Mesothelial cell of epicardium (in vitro differentiated cells): Measurements from ENCODE around the gene TMEM147. TPM values are rescaled to one million over a fixed set of nuclear protein-coding genes. Genes with fewer than 3 reads are reported as not detected.

Experiments
- DNase-seq, 2 experiments: peaks; one replicate each; pipeline ENCODE4 v3.0.0; 2021; ENCODE audit warnings: low spot score in 2 of 2; ENCODE audit not compliant: unreplicated experiment in 2 of 2
- H3K27ac Mint-ChIP-seq: 2 replicates; pipeline ENCODE4 v1.8.0; 2021; ENCODE audit warnings: mixed read lengths
- H3K27me3 Mint-ChIP-seq: 2 replicates; pipeline ENCODE4 v1.8.0; 2021; ENCODE audit warnings: low read depth, mixed read lengths
- H3K36me3 Mint-ChIP-seq: 2 replicates; pipeline ENCODE4 v1.8.0; 2021; ENCODE audit warnings: mixed read lengths
- H3K4me1 Mint-ChIP-seq: 2 replicates; pipeline ENCODE4 v1.8.0; 2021; ENCODE audit warnings: mixed read lengths
- H3K4me3 Mint-ChIP-seq: 2 replicates; pipeline ENCODE4 v1.8.0; 2021; ENCODE audit warnings: mild to moderate bottlenecking, moderate library complexity, mixed read lengths
- H3K9me3 Mint-ChIP-seq: 2 replicates; pipeline ENCODE4 v1.8.0; 2021; ENCODE audit warnings: mixed read lengths
- total RNA-seq: library from RNA; stranded (reverse); gene quantifications from 3 replicates; pipeline ENCODE4 v1.2.1, GENCODE V29; 2021
- TF ChIP-seq, protein P1 (sequence below): fragments of 200-600 bp; sonication (generic); IDR thresholded peaks from one replicate; pipeline ENCODE4 v1.5.0; 2021; ENCODE audit warnings: antibody characterized with exemption; ENCODE audit not compliant: unreplicated experiment

Gene TMEM147
- total RNA-seq, 1 donor from 2014 or later, result 82.2 TPM

DNA sequence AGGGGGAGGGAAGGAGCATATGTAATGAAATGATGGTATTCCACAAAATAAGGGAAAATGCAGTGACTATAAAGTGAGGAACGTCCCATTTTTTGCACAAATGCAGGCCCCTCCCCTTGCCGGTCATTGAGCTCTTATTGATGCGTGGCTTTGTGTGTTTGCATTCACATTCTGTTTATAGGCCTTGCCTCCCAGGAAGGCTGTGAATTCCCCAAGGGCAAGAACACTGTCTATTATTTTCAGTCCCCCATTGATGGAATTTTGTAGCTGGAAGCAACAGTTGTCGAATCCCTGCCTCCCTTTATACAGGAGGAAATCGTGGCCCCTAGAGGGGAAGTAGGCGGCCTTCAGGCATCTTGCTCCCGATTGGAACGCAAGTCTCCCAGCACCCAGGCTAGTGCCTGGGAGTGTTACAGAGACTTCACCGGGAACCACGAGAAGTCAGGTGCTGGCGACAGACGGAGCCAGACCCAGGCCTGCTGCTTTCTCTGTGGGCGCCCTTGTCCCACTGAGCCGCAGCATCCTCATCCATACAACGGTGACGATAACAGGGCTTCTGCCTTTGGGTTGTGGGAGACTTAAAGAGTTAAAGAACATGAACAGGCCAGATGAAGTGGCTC lies 24.2 kb upstream of the TMEM147 start:
- TF ChIP-seq, protein P1, sequence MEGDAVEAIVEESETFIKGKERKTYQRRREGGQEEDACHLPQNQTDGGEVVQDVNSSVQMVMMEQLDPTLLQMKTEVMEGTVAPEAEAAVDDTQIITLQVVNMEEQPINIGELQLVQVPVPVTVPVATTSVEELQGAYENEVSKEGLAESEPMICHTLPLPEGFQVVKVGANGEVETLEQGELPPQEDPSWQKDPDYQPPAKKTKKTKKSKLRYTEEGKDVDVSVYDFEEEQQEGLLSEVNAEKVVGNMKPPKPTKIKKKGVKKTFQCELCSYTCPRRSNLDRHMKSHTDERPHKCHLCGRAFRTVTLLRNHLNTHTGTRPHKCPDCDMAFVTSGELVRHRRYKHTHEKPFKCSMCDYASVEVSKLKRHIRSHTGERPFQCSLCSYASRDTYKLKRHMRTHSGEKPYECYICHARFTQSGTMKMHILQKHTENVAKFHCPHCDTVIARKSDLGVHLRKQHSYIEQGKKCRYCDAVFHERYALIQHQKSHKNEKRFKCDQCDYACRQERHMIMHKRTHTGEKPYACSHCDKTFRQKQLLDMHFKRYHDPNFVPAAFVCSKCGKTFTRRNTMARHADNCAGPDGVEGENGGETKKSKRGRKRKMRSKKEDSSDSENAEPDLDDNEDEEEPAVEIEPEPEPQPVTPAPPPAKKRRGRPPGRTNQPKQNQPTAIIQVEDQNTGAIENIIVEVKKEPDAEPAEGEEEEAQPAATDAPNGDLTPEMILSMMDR, result no peak
- Mint-ChIP-seq H3K9me3 (no peaks in the 10 kb centered on the region), H3K27ac (no peak overlapping the region), H3K36me3 (no peaks in the 10 kb centered on the region), H3K4me1 (no peaks in the 10 kb centered on the region), H3K27me3 (peaks cover 24% of the 10 kb centered on the region), H3K4me3 (no peak overlapping the region)
- no peak for DNase-seq

DNA sequence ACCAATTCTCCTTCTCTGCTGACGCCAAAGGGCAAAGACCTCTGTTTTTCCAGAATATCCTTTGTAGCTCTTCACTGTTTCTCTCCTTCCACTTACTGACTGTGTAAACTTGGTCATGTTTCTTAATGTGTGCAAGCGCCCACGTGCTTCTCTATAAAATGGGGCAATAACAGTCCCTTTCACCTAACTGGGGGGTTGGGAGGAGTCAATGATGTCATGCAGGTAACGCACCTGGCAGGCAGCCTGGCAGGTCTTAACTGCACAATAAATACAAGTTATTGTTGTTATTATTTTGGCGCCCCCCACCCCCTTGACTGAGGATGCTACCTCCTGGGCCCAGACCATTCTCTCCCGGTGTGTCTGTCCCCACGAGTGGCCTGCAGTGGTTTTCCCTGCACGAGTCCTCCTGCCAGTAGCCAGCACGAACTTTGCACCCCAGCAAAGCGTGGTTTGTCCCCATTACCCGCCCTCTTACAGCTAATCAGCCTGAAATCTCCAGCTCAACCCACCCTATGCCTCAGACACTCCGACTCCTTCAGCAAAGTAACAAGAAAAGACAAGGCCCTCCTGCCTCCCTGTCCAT lies 22.6 kb upstream of the TMEM147 start:
- Mint-ChIP-seq H3K27me3 (peaks cover 30% of the 10 kb centered on the region), H3K36me3 (no peaks in the 10 kb centered on the region), H3K4me3 (no peak overlapping the region), H3K4me1 (no peaks in the 10 kb centered on the region), H3K9me3 (no peaks in the 10 kb centered on the region), H3K27ac (no peak overlapping the region)
- TF ChIP-seq, protein P1, result no peak
- DNase-seq, result no peak

DNA sequence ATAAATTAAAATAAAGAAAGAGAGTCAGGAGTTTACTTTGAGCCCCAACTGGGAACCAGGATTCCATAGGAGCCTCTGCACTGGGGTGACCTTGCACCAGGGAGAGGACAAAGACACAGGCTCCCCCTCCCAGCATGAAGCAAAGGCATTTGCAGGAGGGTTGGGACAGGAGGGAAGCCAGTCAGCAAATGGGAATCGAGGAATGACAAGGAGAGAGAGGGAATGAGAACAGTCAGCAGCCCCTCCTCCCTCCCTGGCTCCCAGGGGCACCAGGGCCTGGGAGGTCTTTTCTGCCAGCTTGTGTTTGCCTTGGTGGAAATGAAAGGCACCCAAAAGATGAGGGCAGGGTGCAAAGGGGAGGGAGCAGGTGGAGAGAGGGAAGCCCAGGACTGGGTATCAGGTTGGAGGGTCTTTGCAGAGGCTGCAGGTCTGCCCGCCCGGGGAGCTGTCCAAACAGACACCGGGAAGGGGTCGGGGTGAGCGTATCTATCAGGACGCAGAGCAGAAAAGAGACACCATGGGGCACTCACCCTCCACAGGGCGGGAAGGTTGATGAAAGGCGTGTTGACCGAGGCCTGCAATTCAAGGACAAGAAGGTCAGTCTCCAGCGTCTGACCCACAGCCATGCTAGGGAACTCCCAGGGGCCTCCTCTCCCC lies 21.1 kb upstream of the TMEM147 start:
- Mint-ChIP-seq H3K4me3 (no peak overlapping the region), H3K36me3 (no peaks in the 10 kb centered on the region), H3K27me3 (peaks cover 39% of the 10 kb centered on the region), H3K4me1 (no peaks in the 10 kb centered on the region), H3K9me3 (no peaks in the 10 kb centered on the region), H3K27ac (no peak overlapping the region)
- TF ChIP-seq, protein P1, result no peak
- DNase-seq, result no peak

DNA sequence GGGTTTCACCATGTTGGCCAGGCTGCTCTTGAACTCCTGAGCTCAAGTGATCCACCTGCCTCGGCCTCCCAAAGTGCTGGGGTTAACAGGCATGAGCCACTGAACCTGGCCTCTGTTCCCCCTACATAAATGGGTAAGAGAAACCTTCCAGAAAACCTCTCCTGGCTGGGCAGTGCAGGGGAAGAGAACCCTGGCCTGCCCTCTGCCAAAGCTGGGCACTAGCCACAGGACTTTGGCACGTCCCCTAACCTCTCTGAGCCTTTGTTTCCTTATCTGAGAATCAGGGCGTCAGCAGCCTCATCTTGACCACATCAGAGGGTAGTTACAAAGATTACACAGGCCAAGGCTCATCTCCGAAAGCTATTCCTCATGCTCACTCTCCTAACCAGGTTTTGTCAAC lies 19.6 kb upstream of the TMEM147 start:
- Mint-ChIP-seq H3K4me3 (no peak overlapping the region), H3K9me3 (no peaks in the 10 kb centered on the region), H3K4me1 (no peaks in the 10 kb centered on the region), H3K27ac (no peak overlapping the region), H3K36me3 (no peaks in the 10 kb centered on the region), H3K27me3 (peaks cover 36% of the 10 kb centered on the region)
- no peak for DNase-seq
- TF ChIP-seq, protein P1, result no peak

DNA sequence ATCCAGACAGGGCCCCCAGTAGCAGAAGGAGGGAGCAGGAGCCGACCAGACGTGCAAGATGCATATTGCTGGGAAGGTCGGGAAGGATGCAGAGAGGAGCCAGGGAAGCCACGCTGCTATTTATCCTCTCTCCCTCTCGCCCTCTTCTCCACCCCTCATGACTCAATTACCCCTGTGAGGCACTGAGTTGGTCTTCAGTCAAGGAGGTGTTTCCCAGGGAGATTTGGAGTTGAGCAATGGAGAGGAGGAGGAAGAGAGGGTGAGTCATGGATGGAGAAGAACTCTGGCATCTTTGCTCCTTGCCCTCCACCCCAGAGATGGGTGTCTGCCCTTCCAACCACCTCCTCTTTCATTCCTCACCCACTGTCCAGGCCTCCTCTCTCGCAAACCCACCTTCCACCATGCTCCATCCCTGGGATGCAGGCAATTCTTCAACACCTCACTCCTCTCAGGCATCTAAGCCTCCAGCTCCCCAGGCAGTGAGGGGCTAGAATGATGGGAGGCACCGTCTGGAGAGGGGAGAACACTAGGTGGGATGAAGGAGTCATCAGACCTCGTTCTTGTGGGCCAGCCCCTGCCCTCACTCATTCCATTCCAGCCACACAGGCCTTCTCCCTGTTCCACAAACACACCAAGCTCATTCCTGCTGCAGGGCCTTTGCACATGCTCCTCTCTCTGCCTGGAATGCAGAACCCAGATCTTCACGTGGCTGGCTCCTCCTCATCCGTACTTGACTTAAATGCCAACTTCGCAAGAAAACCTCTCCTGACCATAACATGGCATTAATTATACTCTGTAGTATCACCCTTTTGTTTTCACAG lies 17.0 kb upstream of the TMEM147 start, which contains the start of gene SBSN:
Gene SBSN, minus strand, starts transcription at position 94 of the 821 bp plus-strand sequence. Its CDS starts 30 bp downstream, at position 64.
- Mint-ChIP-seq H3K4me1 (no peaks in the 10 kb centered on the region), H3K27me3 (peaks cover 47% of the 10 kb centered on the region)
- DNase-seq, result no peak

More for the DNA sequence above, 17.0 kb upstream of the TMEM147 start, which contains the start of gene SBSN:
- Mint-ChIP-seq H3K27ac (no peak within 1 kb of the TSS), H3K4me3 (no peak within 1 kb of the TSS), H3K36me3 (no peaks in the 10 kb centered on the region), H3K9me3 (no peaks in the 10 kb centered on the region)
- TF ChIP-seq, protein P1, result no peak
